Mesodermal cell (in vitro differentiated cells): ENCODE measurements around the gene QRFP.

ENCODE experiments used
- H3K27ac ChIP-seq: 2 replicates; pipeline ENCODE4 v1.7.0; 2013; ENCODE audit warnings: mild to moderate bottlenecking, low read depth, low read length, moderate library complexity; ENCODE audit not compliant: severe bottlenecking
- H3K36me3 ChIP-seq: 2 replicates; pipeline ENCODE4 v1.7.1; 2013; ENCODE audit warnings: mild to moderate bottlenecking, low read length, moderate library complexity; ENCODE audit not compliant: control insufficient read depth, insufficient read depth
- H3K4me1 ChIP-seq: one replicate; pipeline ENCODE4 v1.7.1; 2013; ENCODE audit warnings: mild to moderate bottlenecking, low read length; ENCODE audit not compliant: insufficient read depth, control insufficient read depth, poor library complexity, severe bottlenecking
- H3K4me3 ChIP-seq: 2 replicates; pipeline ENCODE4 v1.7.0; 2013; ENCODE audit warnings: low read length, control low read depth, mild to moderate bottlenecking; ENCODE audit not compliant: insufficient read depth, poor library complexity, severe bottlenecking; ENCODE audit errors: extremely low read depth
- H3K9me3 ChIP-seq: 2 replicates; pipeline ENCODE4 v1.7.1; 2013; ENCODE audit warnings: mild to moderate bottlenecking, low read length, moderate library complexity; ENCODE audit not compliant: control insufficient read depth
- WGBS, 2 experiments: methylation state at CpG; one replicate each; pipeline ENCODE4 v1.1.5; 2013; ENCODE audit warnings: missing lambda C conversion rate in 2 of 2; ENCODE audit not compliant: insufficient coverage in 2 of 2; 5-methylcytosine and 5-hydroxymethylcytosine counted together

QRFP gene

DNA sequence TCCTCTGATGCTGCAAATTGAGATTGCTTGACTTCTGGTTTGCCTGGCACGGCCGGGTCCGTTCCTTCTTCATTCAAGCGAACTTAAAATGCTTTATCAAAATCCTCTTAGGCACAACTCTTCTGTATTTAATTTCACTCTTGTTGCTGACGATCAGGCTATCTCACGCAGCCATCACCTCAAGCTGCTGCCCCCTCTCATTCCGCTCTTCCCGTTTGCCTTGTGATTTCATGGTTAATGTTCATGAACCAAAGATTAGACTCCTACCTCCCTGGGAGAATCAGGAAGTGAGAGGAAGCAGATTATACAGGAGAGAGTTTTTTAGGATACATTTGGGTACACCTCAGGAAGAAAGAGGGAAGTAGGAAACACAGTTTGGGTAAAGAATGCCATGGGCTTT, 22.6 kb downstream of the QRFP start:
- Histone ChIP-seq H3K9me3 (no peaks in the 10 kb centered on the region), H3K4me3 (no peak overlapping the region), H3K4me1 (no peaks in the 10 kb centered on the region), H3K27ac (no peak overlapping the region), H3K36me3 (peaks cover 98% of the 10 kb centered on the region)
- WGBS, 2 experiments: 96 to 98% methylated on average over 6 of the region's 8 CpGs

- no peaks in the 10 kb centered on the region for H3K4me1 ChIP-seq
- H3K27ac ChIP-seq: no peak overlapping the region
- 94 to 95% methylated on average over 10 to 15 of the region's 15 CpGs for WGBS, 2 experiments
- H3K36me3 ChIP-seq: peaks cover 97% of the 10 kb centered on the region
- no peaks in the 10 kb centered on the region for H3K9me3 ChIP-seq
- no peak overlapping the region for H3K4me3 ChIP-seq
Measured at GRCh38 chr9:130872912-130873503, 23.6 kb downstream of the QRFP start.

DNA sequence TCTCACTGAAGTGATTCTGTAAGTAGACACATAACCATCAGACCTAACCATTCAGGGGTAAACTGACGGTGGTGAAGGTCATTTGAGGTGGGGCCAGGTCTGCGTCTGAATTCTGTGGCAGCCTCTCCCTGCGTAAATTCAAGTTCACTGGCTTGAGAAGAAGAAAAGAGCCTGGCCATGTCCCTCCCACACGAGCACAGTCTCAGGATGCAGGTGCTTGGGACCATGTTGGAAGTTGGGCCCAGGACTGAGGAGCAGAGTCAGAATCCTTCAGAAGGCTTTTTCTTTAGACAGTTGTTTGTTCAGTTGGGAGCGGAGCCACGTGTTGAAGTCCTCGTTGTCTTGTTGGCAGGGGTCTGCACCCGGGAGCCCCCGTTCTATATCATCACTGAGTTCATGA, 24.1 kb downstream of the QRFP start:
- Histone ChIP-seq H3K36me3 (peaks cover 97% of the 10 kb centered on the region), H3K9me3 (no peaks in the 10 kb centered on the region), H3K27ac (no peak overlapping the region), H3K4me1 (no peaks in the 10 kb centered on the region), H3K4me3 (no peak overlapping the region)
- 89 to 97% methylated on average over 9 of the region's 9 CpGs for WGBS, 2 experiments

DNA sequence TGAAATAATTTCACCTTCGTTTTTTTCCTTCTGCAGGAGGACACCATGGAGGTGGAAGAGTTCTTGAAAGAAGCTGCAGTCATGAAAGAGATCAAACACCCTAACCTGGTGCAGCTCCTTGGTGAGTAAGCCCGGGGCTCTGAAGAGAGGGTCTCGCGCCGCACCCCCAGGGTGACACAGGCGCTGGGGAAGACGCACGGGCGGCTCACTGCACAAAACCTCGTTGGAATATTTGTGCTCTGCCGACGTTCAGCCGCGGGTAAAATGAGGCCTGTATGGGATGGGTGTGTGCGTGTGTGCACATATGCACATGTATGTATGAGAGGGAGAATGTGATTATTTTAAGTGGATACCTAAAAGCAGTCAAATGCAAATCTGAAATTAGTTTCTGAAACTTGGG, 24.5 kb downstream of the QRFP start:
- H3K4me3 ChIP-seq: no peak overlapping the region
- no peaks in the 10 kb centered on the region for H3K9me3 ChIP-seq
- peaks cover 97% of the 10 kb centered on the region for H3K36me3 ChIP-seq
- 95 to 99% methylated on average over 15 of the region's 15 CpGs for WGBS, 2 experiments
- H3K27ac ChIP-seq: no peak overlapping the region
- H3K4me1 ChIP-seq: no peaks in the 10 kb centered on the region

DNA sequence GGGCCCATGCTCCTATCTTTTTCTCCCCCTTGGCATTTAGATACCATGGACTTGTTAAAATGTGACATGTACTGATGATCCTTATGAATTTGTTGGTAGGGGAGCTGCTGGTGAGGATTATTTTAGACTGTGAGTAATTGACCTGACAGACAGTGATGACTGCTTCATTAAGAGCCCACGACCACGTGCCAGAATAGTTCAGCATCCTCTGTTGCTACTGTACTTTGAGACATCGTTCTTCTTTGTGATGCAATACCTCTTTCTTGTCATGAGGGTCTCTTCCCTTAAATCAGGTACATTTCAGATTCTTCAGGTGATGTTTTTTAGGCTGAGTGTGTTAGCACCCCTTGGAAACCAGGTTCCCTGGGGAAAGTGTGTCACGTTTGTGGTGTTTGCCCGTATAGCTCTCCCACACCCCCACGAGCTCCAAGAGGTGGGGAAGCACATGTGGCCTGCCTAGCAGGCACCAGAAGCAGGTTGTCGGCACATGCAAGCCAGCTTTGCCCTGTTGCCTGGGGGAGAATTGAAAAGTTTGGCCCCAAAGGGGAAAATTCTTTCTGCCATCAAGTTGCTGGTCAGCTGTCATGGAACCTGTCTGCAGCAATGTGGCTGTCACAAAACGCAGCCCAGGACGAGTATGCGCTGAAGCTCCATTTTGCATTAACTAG, 25.1 kb downstream of the QRFP start:
- no peaks in the 10 kb centered on the region for H3K4me1 ChIP-seq
- H3K4me3 ChIP-seq: no peak overlapping the region
- WGBS, 2 experiments: 97% methylated on average over 8 to 9 of the region's 10 CpGs
- H3K27ac ChIP-seq: no peak overlapping the region
- peaks cover 98% of the 10 kb centered on the region for H3K36me3 ChIP-seq
- no peaks in the 10 kb centered on the region for H3K9me3 ChIP-seq

DNA sequence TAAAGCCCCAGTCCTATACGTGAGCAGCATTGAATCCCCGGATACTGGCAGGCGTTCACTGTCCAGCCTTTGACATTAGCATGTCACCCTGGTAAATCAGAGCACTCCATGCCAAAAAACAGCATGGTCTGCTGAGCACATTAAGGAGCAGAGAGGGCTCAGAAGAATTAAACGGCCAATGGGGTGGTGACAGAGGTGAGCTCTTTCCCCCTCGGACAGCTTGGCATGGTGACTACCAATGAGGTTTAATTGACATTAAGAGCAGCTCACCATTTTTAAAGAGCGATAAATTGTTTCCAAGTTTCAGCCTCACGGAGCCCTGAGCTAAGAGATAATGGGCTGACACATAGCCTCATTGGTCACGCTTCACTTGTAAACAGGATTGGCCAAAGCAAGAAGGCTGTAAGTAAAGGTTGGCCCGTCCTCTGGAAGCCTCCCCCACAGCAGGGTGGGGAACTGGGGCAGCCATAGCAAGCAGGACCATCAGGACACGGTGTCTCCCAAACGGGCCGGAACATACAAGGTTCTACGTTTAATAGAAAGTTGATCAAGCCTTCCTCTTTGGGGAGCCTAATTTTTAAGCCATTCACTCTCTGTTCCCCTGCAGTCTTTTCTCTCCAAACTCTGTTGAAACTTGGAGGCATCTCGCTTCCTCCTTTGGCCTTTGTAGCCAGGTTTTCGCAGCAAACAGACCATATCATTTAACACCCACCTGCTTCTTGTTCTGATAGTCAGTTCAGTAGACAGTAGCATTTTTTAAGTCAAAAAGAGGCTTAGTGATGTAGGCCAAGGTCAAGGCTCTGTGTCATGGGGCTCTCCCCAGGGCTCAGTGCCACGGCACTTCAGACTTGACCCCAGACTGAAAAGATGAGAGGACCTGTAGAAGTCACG, 25.9 kb downstream of the QRFP start:
- Histone ChIP-seq H3K9me3 (no peaks in the 10 kb centered on the region), H3K4me1 (no peaks in the 10 kb centered on the region), H3K4me3 (no peak overlapping the region), H3K36me3 (peaks cover 94% of the 10 kb centered on the region), H3K27ac (peak overlapping the region; percentile 13)
- 90 to 92% methylated on average over 15 to 16 of the region's 17 CpGs for WGBS, 2 experiments

DNA sequence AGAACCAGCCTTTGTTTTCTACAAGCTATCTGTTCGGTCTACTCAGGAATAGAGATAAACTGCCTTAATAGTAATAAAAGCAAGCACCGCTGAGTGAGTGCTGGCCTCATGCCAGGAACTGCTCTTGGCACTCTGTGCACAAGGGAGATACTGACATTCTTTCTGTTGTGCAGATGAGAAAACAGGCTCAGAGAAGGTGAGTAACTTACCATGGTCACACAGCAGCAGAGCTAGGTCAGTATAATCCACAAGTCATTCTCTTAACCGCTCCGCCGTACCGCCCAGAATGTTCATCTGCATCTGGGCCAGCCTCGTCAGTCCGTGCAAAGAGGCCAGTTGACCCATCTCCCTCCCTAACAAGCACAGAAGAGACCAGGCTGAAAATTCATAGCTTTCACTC, 27.4 kb downstream of the QRFP start:
- H3K27ac ChIP-seq: no peak overlapping the region
- 96 to 100% methylated on average over 2 to 7 of the region's 8 CpGs for WGBS, 2 experiments
- H3K9me3 ChIP-seq: no peaks in the 10 kb centered on the region
- H3K4me1 ChIP-seq: no peaks in the 10 kb centered on the region
- H3K4me3 ChIP-seq: no peak overlapping the region
- H3K36me3 ChIP-seq: peaks cover 91% of the 10 kb centered on the region

- Histone ChIP-seq H3K4me3 (no peak overlapping the region), H3K4me1 (peaks cover 3% of the 10 kb centered on the region), H3K9me3 (no peaks in the 10 kb centered on the region), H3K27ac (no peak overlapping the region), H3K36me3 (peaks cover 91% of the 10 kb centered on the region)
- WGBS, 2 experiments: 89% methylated on average over 2 to 3 of the region's 3 CpGs
Measured at GRCh38 chr9:130868230-130868629, 28.4 kb downstream of the QRFP start.

DNA sequence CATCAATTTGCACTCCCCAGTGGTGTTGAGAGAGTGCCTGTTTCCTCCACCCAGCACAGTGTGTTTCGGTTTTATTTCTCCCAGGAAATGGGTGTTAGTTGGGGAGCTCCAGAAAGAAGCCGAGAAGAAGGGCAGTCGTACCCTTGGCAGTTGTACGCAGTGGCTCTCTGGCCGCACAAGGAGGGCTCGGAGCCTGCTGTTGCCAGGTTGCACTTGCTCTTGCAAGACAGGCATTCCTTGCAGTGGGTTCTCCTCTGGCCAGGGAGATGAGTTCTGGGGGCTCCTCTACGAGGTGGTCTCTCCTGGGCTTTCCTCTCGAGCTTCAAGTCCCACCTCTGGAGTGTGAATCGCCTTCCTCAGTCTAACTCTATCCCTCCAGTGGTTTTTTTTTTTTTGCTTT, 29.1 kb downstream of the QRFP start:
- no peak overlapping the region for H3K4me3 ChIP-seq
- peaks cover 3% of the 10 kb centered on the region for H3K4me1 ChIP-seq
- no peak overlapping the region for H3K27ac ChIP-seq
- H3K9me3 ChIP-seq: no peaks in the 10 kb centered on the region
- H3K36me3 ChIP-seq: peaks cover 91% of the 10 kb centered on the region
- 98 to 99% methylated on average over 6 to 7 of the region's 9 CpGs for WGBS, 2 experiments

- peaks cover 9% of the 10 kb centered on the region for H3K4me1 ChIP-seq
- no peak overlapping the region for H3K4me3 ChIP-seq
- WGBS, 2 experiments: 36 to 51% methylated on average over 2 to 4 of the region's 4 CpGs
- H3K36me3 ChIP-seq: peaks cover 91% of the 10 kb centered on the region
- no peaks in the 10 kb centered on the region for H3K9me3 ChIP-seq
- H3K27ac ChIP-seq: peak overlapping the region; percentile 16
Measured at GRCh38 chr9:130866474-130866965, 30.1 kb downstream of the QRFP start.
